ENCODE measurements around the gene CST8. TPM values are rescaled to one million over a fixed set of nuclear protein-coding genes. Genes with fewer than 3 reads are reported as not detected.

CST8 gene
- total and polyA plus RNA-seq, 7 donors: not detected

DNA sequence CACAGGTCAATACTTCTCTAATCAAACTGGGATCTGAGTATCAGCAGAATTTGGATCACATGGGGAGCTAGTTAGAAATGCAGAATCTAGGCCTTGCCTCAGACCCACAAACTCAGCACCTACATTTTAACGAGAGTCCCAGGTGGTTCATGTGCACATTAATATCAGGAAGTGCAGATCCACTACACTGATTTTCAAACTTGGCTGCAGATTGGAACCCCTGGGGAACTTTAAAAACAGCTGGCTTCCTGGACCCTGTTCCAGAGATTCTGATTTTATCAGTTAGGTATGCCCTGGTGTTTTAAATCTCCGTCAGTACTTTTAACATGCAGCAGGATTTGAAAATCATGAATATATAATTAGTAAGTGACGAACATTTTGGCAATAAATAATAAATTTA, 1.9 kb upstream of the CST8 start:
- intact Hi-C loops (cut with DNase I): no loop called here
- Histone ChIP-seq H3K27ac (no peak overlapping the region), H3K9me3 (peaks cover 5% of the 10 kb centered on the region), H3K27me3 (ENCODE audit: insufficient read depth in 3 of 3, low read length in 2 of 3) (no peaks in the 10 kb centered on the region), H3K4me3 (no peak overlapping the region), H3K4me1 (no peaks in the 10 kb centered on the region), H3K36me3 (ENCODE audit: insufficient read depth in 1 of 2, low read depth in 1 of 2) (no peaks in the 10 kb centered on the region)
- TF ChIP-seq CTCF (IDR thresholded peaks at IDR 0.05): no peak
- DNase-seq (no peak), ATAC-seq (no peak)
- WGBS, 3 donors: 25 to 43% (median 32%) methylated on average over 3 of the region's 3 CpGs

GRCh38 chr20:23492292-23492691, 1.4 kb downstream of the CST8 start:
- no peak overlapping the region for H3K27ac ChIP-seq
- no peak overlapping the region for H3K4me3 ChIP-seq
- no peaks in the 10 kb centered on the region for H3K36me3 ChIP-seq (ENCODE audit: insufficient read depth in 1 of 2, low read depth in 1 of 2)
- H3K4me1 ChIP-seq: no peaks in the 10 kb centered on the region
- intact Hi-C loops (cut with DNase I): no loop called here
- H3K9me3 ChIP-seq: no peaks in the 10 kb centered on the region
- ATAC-seq (no peak), DNase-seq (no peak)
- no peak for TF ChIP-seq CTCF (IDR thresholded peaks at IDR 0.05)
- no peaks in the 10 kb centered on the region for H3K27me3 ChIP-seq (ENCODE audit: insufficient read depth in 3 of 3, low read length in 2 of 3)

- DNase-seq (no peak), ATAC-seq (no peak)
- no peaks in the 10 kb centered on the region for H3K9me3 ChIP-seq
- 76 to 84% (median 81%) methylated on average over 3 of the region's 3 CpGs for WGBS, 3 donors
- no peaks in the 10 kb centered on the region for H3K27me3 ChIP-seq (ENCODE audit: insufficient read depth in 3 of 3, low read length in 2 of 3)
- H3K4me3 ChIP-seq: no peak overlapping the region
- TF ChIP-seq CTCF (IDR thresholded peaks at IDR 0.05): no peak
- H3K36me3 ChIP-seq (ENCODE audit: insufficient read depth in 1 of 2, low read depth in 1 of 2): no peaks in the 10 kb centered on the region
- H3K4me1 ChIP-seq: no peaks in the 10 kb centered on the region
- no peak overlapping the region for H3K27ac ChIP-seq
- intact Hi-C loops (cut with DNase I): no loop called here
Measured at GRCh38 chr20:23493172-23493772, 2.4 kb downstream of the CST8 start.

GRCh38 chr20:23497536-23497935, 6.6 kb downstream of the CST8 start:
- no peaks in the 10 kb centered on the region for H3K4me1 ChIP-seq
- no peaks in the 10 kb centered on the region for H3K9me3 ChIP-seq
- ATAC-seq (no peak), DNase-seq (no peak)
- no peak overlapping the region for H3K4me3 ChIP-seq
- no peak for TF ChIP-seq CTCF (IDR thresholded peaks at IDR 0.05)
- 78 to 86% (median 81%) methylated on average over 1 of the region's 1 CpG for WGBS, 3 donors
- peaks cover 0 to 11% (median 4%) of the 10 kb centered on the region in 3 donors for H3K27me3 ChIP-seq (ENCODE audit: insufficient read depth in 3 of 3, low read length in 2 of 3)
- H3K27ac ChIP-seq: no peak overlapping the region
- intact Hi-C loops (cut with DNase I): no loop called here
- no peaks in the 10 kb centered on the region for H3K36me3 ChIP-seq (ENCODE audit: insufficient read depth in 1 of 2, low read depth in 1 of 2)

- Histone ChIP-seq H3K27ac (no peak overlapping the region), H3K36me3 (ENCODE audit: insufficient read depth in 1 of 2, low read depth in 1 of 2) (no peaks in the 10 kb centered on the region), H3K27me3 (ENCODE audit: insufficient read depth in 3 of 3, low read length in 2 of 3) (peaks cover 4 to 11% (median 5%) of the 10 kb centered on the region in 3 donors), H3K9me3 (no peaks in the 10 kb centered on the region), H3K4me1 (no peaks in the 10 kb centered on the region), H3K4me3 (no peak overlapping the region)
- ATAC-seq (no peak), DNase-seq (no peak)
- WGBS, 3 donors: 83 to 90% (median 90%) methylated on average over 4 of the region's 4 CpGs
- intact Hi-C loops (cut with DNase I): no loop called here
- no peak for TF ChIP-seq CTCF (IDR thresholded peaks at IDR 0.05)
Measured at GRCh38 chr20:23501926-23502325, 11.0 kb downstream of the CST8 start.
